Activated CD8-positive, alpha-beta memory T cell treated with anti-CD3 and anti-CD28 coated beads, Interleukin-2, amount 50 U/mL, for 48 hours (primary cell): ENCODE results near the gene NOL11.
"Not testable (repeated sequence)": the region's sequence is repeated elsewhere in the genome, so short reads cannot be mapped to it uniquely, and the experiment has no call there.

Experiments
- DNase-seq: peaks from one replicate; pipeline ENCODE4 v3.0.0-alpha.2; 2020

NOL11 gene

DNA sequence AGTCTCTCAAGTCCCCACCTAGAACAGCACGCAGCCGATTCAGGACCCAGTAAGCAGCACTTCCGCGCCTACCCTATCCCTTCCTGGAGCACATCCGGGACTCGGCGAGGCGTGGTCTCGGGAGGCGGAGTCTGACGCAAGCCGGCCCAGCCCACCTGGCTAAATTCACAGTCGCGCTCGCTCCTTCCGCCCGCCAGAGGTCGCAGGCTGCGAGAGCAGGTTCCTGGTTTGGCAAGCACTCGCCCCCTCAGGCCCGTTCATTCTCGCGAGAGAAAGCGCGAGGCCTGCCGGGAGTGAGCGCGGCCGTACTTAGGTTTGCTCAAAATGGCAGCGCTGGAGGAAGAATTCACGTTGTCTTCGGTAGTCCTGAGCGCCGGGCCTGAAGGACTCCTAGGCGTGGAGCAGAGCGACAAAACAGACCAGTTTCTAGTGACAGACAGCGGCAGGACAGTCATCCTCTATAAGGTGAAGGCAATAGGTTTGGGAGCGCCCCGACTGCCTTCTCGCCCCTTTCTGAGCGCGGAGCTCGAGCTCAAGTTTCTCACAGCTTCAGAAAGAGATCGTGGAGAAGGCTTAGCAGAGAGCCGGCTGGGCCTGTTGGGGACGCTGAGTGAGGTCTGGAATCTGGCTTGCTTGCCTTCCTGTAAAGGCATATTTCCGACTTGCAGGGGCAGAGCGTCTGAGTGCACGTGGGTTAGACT lies at the start of gene NOL11:
Gene NOL11, plus strand, starts transcription at position 313 of the 701 bp plus-strand sequence. Its CDS starts 12 bp downstream, at position 325.
- DNase-seq: peak; percentile 99

- DNase-seq: peak; percentile 3
These were observed 46.2 kb upstream of the NOL11 start for GRCh38 chr17:67671493-67671892.

GRCh38 chr17:67672592-67673335 lies 45.0 kb upstream of the NOL11 start:
- DNase-seq: no peak

DNA sequence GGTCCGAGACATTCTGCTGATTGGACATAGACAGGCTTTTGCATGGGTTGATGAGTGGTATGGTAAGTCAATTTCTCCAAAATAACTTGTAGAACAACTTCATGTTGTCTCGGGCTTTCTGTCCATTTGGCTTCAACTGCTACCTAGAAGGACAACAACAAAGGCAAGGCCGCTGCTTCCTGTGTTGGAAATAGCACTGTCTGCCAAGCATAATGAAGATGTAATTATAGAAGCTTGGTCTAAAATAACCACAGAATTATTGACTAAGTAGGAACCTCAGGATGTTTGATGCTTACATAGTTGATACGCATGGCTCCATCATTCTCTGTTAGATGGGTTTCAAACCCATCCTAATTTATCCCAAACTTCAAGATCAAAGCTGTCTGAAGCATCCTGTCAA lies 42.3 kb upstream of the NOL11 start:
- DNase-seq: no peak

DNA sequence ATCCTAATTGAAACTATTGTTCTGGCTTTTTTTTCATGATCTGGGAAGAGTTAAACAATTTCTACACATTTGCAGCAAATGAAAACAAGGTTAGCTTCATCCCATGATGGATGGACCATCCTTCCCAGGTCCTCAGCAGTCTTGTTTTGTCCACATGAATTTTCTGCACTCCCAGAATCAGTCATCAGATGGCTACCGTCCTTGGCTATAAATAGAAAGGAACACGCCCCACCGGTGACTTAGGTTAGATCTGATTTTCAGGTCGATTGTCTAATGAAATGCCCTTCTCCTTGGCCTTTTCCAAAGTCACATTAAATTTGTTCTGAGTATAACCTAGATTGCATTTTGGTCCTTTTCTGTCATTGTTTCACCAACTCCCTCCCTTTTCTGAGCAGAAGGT lies 41.4 kb upstream of the NOL11 start:
- no peak for DNase-seq

- no peak for DNase-seq
These were observed 39.3 kb upstream of the NOL11 start for GRCh38 chr17:67678414-67678813.

- DNase-seq: no peak
These were observed 38.5 kb upstream of the NOL11 start for GRCh38 chr17:67679225-67679624.

DNA sequence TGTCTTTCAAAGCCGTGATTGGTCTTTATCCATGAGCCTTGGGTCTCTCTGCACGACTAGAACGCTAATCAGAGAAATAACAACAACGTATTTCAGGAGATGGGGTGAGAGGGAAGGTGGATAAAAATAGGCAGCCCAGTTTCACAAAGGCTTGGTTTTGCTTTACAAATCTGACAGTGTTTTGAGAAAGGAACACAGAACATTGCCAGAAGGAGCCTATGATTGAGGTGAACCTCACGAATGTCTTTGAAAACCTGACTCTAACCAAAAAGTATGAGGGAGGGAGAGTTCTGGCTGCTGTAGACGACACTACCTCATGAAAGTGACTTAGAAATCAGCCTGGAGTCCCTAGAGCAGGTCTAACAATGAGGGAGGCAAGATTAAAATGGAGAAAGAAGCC lies 38.0 kb upstream of the NOL11 start:
- DNase-seq: no peak

DNA sequence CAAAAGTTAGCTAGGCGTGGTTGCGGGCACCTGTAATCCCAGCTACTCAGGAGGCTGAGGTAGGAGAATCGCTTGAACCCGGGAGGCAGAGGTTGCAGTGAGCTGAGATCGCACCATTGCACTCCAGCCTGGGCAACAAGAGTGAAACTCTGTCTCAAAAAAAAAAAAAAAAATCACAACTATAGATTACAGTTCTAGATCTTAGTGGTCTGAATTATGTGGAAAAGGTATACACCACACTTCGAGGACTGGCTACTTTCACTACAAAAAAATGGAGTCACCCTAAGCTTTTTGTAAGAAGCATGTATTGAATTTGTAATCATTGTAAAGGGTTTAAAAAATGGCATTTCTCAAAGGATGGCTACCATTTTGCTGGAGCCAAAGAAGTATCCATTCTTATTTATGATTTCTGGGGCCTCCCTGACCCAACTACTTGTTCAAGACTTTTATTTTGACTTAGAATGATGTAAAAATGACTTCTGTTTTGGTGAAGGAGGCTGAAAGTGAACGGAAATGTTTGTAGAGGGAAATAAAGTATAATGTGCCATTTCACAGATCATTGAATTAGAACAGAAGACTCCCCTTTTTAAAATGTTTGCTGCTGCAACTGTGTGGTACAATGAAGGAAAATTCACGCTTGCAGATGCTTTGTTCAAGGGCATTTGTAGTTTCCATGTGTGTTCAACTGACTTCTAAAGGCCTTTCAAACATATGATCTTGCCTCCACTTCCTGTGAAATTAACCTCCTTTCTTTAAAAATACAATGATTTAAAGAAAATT lies 37.1 kb upstream of the NOL11 start:
- DNase-seq: no peak

- no peak for DNase-seq
These were observed 35.5 kb upstream of the NOL11 start for GRCh38 chr17:67682196-67682595.

- no peak for DNase-seq
These were observed 32.4 kb upstream of the NOL11 start for GRCh38 chr17:67685351-67685750.

GRCh38 chr17:67686241-67686640 lies 31.5 kb upstream of the NOL11 start:
- DNase-seq: peak; percentile 1

- DNase-seq: peak; percentile 10
These were observed 30.2 kb upstream of the NOL11 start for GRCh38 chr17:67687511-67687910.

DNA sequence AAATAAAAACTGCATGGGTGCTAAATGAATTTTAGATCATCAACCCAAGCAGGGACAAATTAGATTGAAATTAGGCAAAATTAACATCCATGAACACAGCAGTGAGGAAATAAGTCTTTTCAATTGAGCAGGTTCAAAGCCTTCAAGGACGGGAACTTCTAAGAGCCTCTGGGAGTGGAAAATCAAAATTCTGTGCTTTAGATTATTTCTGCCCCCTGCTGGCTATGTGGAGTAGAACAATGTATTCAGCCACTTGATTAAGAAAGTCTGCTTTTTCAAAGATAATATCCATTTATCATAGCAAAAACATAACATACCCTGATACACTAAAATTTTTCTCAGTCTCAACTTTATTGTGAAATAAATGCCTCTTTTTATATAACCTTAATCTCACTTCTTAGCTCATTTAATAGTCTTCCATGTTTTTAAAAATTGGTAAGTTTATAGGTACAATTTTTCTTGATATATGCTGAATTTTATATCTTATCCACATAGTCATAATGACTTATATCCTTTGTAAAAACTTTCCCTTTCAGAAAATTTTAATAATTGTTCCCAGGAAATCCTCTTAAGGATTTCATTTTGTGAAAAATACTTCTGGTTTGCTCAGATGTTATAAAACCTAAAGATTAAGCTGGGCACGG lies 28.1 kb upstream of the NOL11 start:
- DNase-seq: no peak

DNA sequence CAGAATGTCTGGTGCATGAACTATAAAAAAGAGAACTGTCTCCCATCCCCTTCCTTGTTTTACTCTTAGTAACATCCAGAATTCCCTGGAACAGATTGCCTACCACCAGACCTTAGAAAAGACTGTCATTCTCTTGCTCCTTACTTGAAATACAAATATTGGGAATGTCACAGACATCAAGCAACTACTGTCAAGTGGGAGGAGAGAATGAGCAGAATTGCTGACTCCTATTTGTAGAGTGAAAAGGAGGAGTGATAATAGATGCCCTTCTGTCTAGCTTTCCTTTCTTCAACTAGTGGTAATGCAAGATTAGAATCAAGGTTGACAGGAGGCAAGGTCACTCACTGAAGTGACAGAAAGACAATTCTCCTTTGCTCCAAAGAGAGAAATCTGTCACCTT lies 23.9 kb upstream of the NOL11 start:
- DNase-seq: no peak

- no peak for DNase-seq
These were observed 21.4 kb upstream of the NOL11 start for GRCh38 chr17:67696347-67696746.

GRCh38 chr17:67696853-67697498 lies 20.8 kb upstream of the NOL11 start:
- no peak for DNase-seq

- no peak for DNase-seq
These were observed 17.6 kb upstream of the NOL11 start for GRCh38 chr17:67700037-67700724.

DNA sequence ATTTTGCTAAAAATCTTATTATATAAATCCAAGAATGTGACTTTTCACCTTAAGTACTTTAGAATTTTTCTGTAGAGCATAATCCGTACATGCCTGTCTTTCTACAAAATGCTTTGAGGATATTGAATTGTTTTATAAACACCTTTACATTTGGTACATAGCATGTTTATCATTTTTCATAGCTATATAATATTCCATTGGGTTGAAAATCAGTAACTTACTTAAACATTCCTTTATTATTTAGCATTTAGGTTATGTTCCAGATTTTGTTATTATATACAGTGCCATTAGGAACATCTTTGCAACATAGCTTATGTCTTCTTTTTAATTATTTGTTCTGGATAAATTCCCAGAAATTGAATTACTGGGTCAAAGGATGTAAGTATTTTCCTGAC lies 17.0 kb upstream of the NOL11 start:
- DNase-seq: no peak

GRCh38 chr17:67702861-67703260 lies 14.9 kb upstream of the NOL11 start:
- DNase-seq: not testable (repeated sequence)

DNA sequence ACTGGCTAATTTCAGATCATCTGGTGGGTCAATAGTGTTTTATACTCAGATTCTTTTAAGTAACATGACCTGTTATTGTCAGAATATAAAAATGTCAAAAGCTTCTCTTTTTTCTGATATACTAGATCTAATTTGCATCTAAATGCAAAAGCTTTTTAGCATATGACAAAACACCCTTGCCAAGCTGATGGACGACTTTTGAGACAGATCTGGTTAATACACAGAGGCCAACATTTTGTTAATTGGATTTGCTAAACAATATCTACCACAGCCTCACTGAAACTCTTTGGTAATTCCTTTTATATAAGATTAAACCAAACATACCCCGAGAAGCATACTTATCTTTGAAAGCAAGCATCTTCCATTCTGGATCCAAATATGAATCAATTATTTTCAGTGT lies 10.3 kb upstream of the NOL11 start:
- DNase-seq: no peak

DNA sequence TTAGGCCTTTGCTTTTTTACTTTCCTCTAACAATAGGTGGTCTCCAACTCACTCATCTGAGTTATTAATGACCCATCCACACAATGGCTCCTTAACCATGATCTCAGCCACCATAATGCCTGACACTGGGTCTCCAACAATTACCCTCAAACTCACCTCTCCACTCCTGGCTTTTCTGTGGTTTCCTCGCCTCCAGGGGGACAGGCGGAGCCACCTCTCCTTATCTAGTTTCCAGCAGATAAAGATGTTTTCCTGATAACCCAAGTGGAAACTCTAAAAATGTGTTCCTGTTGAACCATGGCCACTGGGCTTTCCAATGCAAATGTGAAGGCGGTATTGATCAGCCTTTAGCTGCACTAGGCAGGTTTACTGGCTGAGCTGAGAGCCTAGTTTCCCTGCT lies 9.4 kb upstream of the NOL11 start:
- no peak for DNase-seq
